HepG2 (cell line): ENCODE measurements around the gene FAM117B. TPM values are rescaled to one million over a fixed set of nuclear protein-coding genes. Genes with fewer than 3 reads are reported as not detected.
A peak's percentile ranks its signal among the peaks of the same experiment; 100 is the strongest.

Source experiments
- ATAC-seq: fragments of 200-7000 bp; cut with Tn5 transposase; 3 replicates; pipeline ENCODE4 v1.9.1; 2020; ENCODE audit warnings: mild to moderate bottlenecking, moderate library complexity
- BruUV-seq: library from RNA; stranded (reverse); fragments of 400-500 nt; replicated peaks from 2 replicates; lab custom pipeline; 2021; lab: Mats Ljungman, UMichigan
- CTCF ChIA-PET: fragments of 300-600 bp; formaldehyde crosslinking; extraction: SDS; loops from one replicate; lab custom pipeline; 2021; ENCODE audit warnings: low total read pairs, inconsistent platforms, low intra/inter-chr PET ratio; lab: Yijun Ruan, JAX
- POLR2A ChIA-PET: fragments of 350-600 bp; sonication (Branson Sonifier 250); formaldehyde crosslinking; loops from one replicate; lab custom pipeline; 2020; ENCODE audit warnings: antibody characterized with exemption, inconsistent platforms; lab: Yijun Ruan, JAX
- DNase-seq: peaks from one replicate; pipeline ENCODE4 v3.0.0-alpha.2; 2015; ENCODE audit warnings: low spot score
- FAIRE-seq: peaks from 3 replicates; lab custom pipeline; 2011; peaks lifted over from hg19 to GRCh38; lab: Jason Lieb, UNC
- H2AFZ ChIP-seq: one replicate; pipeline ENCODE4 v1.6.1; 2011; ENCODE audit warnings: low read length, inconsistent platforms
- H3K27ac ChIP-seq: fragments of 300-600 bp; 3 replicates; pipeline ENCODE4 v1.8.0; 2011; ENCODE audit warnings: mixed run types, mild to moderate bottlenecking, mixed read lengths, low read length, inconsistent platforms; ENCODE audit not compliant: insufficient read depth; ENCODE audit errors: extremely low read length
- H3K27me3 ChIP-seq, 2 experiments: fragments of 200-600 bp in 1 of 2; 2 replicates in 1 of 2; 3 replicates in 1 of 2; pipeline versions ENCODE4 v1.6.0 to v1.8.0; 2011; ENCODE audit warnings: low read length in 2 of 2, mild to moderate bottlenecking in 2 of 2, moderate library complexity in 2 of 2, inconsistent platforms in 1 of 2; ENCODE audit not compliant: insufficient read depth in 2 of 2, control insufficient read depth in 1 of 2
- H3K36me3 ChIP-seq, 2 experiments: fragments of 200-600 bp in 1 of 2; replicated peaks in 1 of 2; 2 replicates in 1 of 2; 3 replicates in 1 of 2; pipeline versions ENCODE4 v1.5.1 to v1.8.0; 2011; ENCODE audit warnings: low read length in 2 of 2, inconsistent platforms in 1 of 2; ENCODE audit not compliant: insufficient read depth in 2 of 2, control insufficient read depth in 1 of 2
- H3K4me1 ChIP-seq: 2 replicates; pipeline ENCODE4 v1.5.1; 2012; ENCODE audit warnings: low read length, inconsistent platforms; ENCODE audit not compliant: insufficient read depth
- H3K4me2 ChIP-seq: 2 replicates; pipeline ENCODE4 v1.6.0; 2011; ENCODE audit warnings: low read depth, low read length, inconsistent platforms
- H3K4me3 ChIP-seq, 3 experiments: fragments of 200-600 bp in 1 of 3; sonication (generic), shearing (Covaris generic) in 1 of 3; replicated peaks in 1 of 3; 2 replicates each; pipeline ENCODE4 v1.5.1; 2011 to 2016; ENCODE audit warnings: low read length in 3 of 3, inconsistent platforms in 2 of 3, low read depth in 2 of 3, mild to moderate bottlenecking in 2 of 3, control low read depth in 1 of 3, mixed read lengths in 1 of 3; ENCODE audit not compliant: insufficient read depth in 1 of 3
- H3K79me2 ChIP-seq: one replicate; pipeline ENCODE4 v1.6.1; 2011; ENCODE audit warnings: low read length, inconsistent platforms; ENCODE audit not compliant: insufficient read depth
- H3K9ac ChIP-seq: 2 replicates; pipeline ENCODE4 v1.6.0; 2011; ENCODE audit warnings: mild to moderate bottlenecking, low read depth, low read length, inconsistent platforms; ENCODE audit not compliant: insufficient read depth
- H3K9me3 ChIP-seq: 2 replicates; pipeline ENCODE4 v1.5.1; 2012; ENCODE audit warnings: mild to moderate bottlenecking, low read length
- H4K20me1 ChIP-seq: 2 replicates; pipeline ENCODE4 v1.6.0; 2011; ENCODE audit warnings: inconsistent platforms, mild to moderate bottlenecking, low read length, moderate library complexity; ENCODE audit not compliant: insufficient read depth
- HOXA7 ChIP-seq: sonication (generic); formaldehyde crosslinking; IDR thresholded peaks from 2 replicates; pipeline ENCODE4 v1.8.1; 2022; ENCODE audit warnings: mild to moderate bottlenecking, missing genetic modification reagents, moderate library complexity
- MBD4 ChIP-seq: IDR thresholded peaks from 2 replicates; pipeline ENCODE4 v1.6.1; 2012; ENCODE audit warnings: low read length, inconsistent platforms, borderline replicate concordance
- MIXL1 ChIP-seq: IDR thresholded peaks from 2 replicates; pipeline ENCODE4 v1.6.1; 2016
- PHF5A ChIP-seq: IDR thresholded peaks from one replicate; pipeline ENCODE4 v1.6.1; 2018; ENCODE audit warnings: low read depth, missing genetic modification reagents; ENCODE audit not compliant: unreplicated experiment
- RARG ChIP-seq: sonication (generic); formaldehyde crosslinking; IDR thresholded peaks from 2 replicates; pipeline ENCODE4 v1.4.0; 2020; ENCODE audit warnings: low read depth, mild to moderate bottlenecking, missing genetic modification reagents
- SIN3B ChIP-seq: fragments of 150-350 bp; IDR thresholded peaks from 2 replicates; pipeline ENCODE4 v1.6.1; 2014; ENCODE audit warnings: low read length
- TCF7L2 ChIP-seq: IDR thresholded peaks from 2 replicates; pipeline ENCODE4 v1.6.1; 2011; ENCODE audit warnings: mild to moderate bottlenecking, low read depth, low read length, moderate library complexity
- ZFP37 ChIP-seq: sonication (generic); formaldehyde crosslinking; IDR thresholded peaks from 2 replicates; pipeline ENCODE4 v1.4.0; 2020; ENCODE audit warnings: missing genetic modification reagents, borderline replicate concordance
- ZNF230 ChIP-seq: sonication (generic); formaldehyde crosslinking; IDR thresholded peaks from 2 replicates; pipeline ENCODE4 v1.4.0; 2020; ENCODE audit warnings: mild to moderate bottlenecking, missing genetic modification reagents
- ZNF263 ChIP-seq: sonication (generic); formaldehyde crosslinking; IDR thresholded peaks from 2 replicates; pipeline ENCODE4 v1.4.0; 2020; ENCODE audit warnings: missing genetic modification reagents
- ZNF383 ChIP-seq: sonication (generic); formaldehyde crosslinking; IDR thresholded peaks from 2 replicates; pipeline ENCODE4 v1.4.0; 2020; ENCODE audit warnings: missing genetic modification reagents, mild to moderate bottlenecking, borderline replicate concordance
- ZNF672 ChIP-seq: sonication (generic); formaldehyde crosslinking; IDR thresholded peaks from 2 replicates; pipeline ENCODE4 v1.8.1; 2022; ENCODE audit warnings: missing genetic modification reagents
- WGBS: methylation state at CpG from one replicate; pipeline ENCODE4 v1.1.6; 2017; ENCODE audit warnings: low lambda C conversion rate; 5-methylcytosine and 5-hydroxymethylcytosine counted together
- in situ Hi-C: cut with HindIII; loops from 2 replicates; pipeline ENCODE4 v1.10.0; 2017; ENCODE audit warnings: low pct_unique_long_range_greater_than_20kb; ENCODE audit not compliant: extremely low pct_ligation_motif_present
- intact Hi-C: fragments of 100-400 bp; cut with micrococcal nuclease; formaldehyde crosslinking; loops from one replicate; pipeline ENCODE4 v1.10.0; 2022; ENCODE audit not compliant: unreplicated experiment
- polyA plus RNA-seq, 8 experiments: library from polyadenylated mRNA; depleted of rRNA in 3 of 8; stranded (reverse) in 7 of 8; unstranded in 1 of 8; fragments of >200 nt; fragmentation: Illumina TruSeq in 4 of 8; extraction: Trizol in 4 of 8; gene quantifications; 2 replicates each; pipeline versions ENCODE4 v1.2.1 to v1.2.3, GENCODE V29; 2011 to 2016; ENCODE audit warnings: low read depth in 4 of 8, missing spikeins in 1 of 8, mixed read lengths in 1 of 8; ENCODE audit not compliant: insufficient read depth in 1 of 8
- total RNA-seq, 5 experiments: library from RNA; depleted of rRNA; stranded (reverse); fragments of >200 nt; fragmentation: Illumina TruSeq; extraction: Trizol; gene quantifications; 2 replicates each; pipeline ENCODE4 v1.2.3, GENCODE V29; 2016; ENCODE audit warnings: low read depth in 1 of 5
- TF ChIP-seq, protein P1 (sequence below): sonication (generic); formaldehyde crosslinking; conservative IDR thresholded peaks from 2 replicates; pipeline ENCODE4 v1.8.0; 2022; ENCODE audit warnings: mild to moderate bottlenecking, moderate library complexity, missing genetic modification reagents
- TF ChIP-seq, protein P2 (sequence below), 2 experiments: fragments of 450-650 bp in 1 of 2; sonication (generic) in 1 of 2; formaldehyde crosslinking; IDR thresholded peaks; 2 replicates each; pipeline versions ENCODE4 v1.5.0 to v1.8.0; 2020 to 2022; ENCODE audit warnings: mild to moderate bottlenecking in 1 of 2, missing genetic modification reagents in 1 of 2
- TF ChIP-seq, protein P3 (sequence below): sonication (generic); formaldehyde crosslinking; IDR thresholded peaks from 2 replicates; pipeline ENCODE4 v1.9.0; 2021; ENCODE audit warnings: missing genetic modification reagents, mild to moderate bottlenecking, borderline replicate concordance
- TF ChIP-seq, protein P4 (sequence below): sonication (generic); formaldehyde crosslinking; IDR thresholded peaks from 2 replicates; pipeline ENCODE4 v1.5.0; 2020; ENCODE audit warnings: mild to moderate bottlenecking, missing genetic modification reagents, moderate library complexity

The FAM117B gene
- total and polyA plus RNA-seq, 2 of the 13 experiments (the other 11 are each of a cell fraction or from before 2014, with no cell fraction given), result 5.8 to 11.0 TPM

DNA sequence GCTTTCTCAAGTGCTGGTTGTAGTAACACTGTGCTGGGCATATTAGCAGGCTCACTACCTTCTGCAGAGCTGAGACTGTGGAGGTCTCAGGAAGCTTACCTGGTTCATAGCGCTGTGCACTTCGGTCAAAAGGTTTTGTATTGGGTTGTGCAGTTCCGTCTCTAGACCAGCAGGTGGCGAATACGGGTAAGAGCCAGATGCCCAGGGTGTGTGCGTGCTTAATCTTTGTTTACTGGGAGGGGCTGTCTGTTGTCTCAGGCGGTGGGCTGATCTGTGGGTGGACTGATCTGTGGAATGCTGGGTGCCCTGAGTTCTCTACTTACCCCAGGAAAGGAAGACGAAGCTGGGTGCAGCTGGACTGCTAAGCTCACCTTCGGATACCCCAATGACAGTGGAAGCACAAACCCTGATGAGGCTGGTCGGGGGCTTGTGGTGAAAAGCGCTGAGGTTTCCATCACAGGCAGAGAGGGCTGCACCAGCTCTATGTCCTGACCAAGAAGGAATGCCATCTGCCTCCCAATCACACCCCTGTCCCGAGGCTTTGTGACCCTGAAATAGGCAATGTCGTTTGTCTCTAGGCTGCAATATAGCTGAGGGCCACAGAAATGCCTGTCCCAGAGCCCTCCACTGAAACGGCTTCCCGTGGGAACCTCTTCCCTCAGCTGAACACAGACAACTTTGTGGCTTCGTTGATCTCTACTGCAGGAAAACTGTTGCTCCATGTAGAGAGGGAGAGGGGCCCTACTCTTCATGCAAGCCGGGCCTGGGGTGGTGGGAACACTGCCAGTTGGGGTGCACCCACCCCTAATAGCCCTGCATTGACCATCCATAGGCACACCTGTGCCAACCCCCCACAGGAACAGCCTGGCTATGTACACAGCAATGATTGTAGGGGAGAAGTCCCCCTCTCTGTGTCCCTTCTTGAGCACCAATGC is 45.9 kb upstream of the FAM117B start:
- 2% methylated on average over 14 of the region's 17 CpGs for WGBS
- H3K4me2 ChIP-seq, result peak overlapping the region; percentile 99
- no peak overlapping the region for H3K27ac ChIP-seq
- peak; percentile 90 for FAIRE-seq
- ChIA-PET POLR2A (interaction anchor here (1.6 to 2.8 kb wide), 2 partner anchors 13 to 47 kb away, joined by 5 to 16 read pairs; partner anchors contain the start of gene FAM117B), CTCF (interaction anchor here (0.6 to 1.5 kb wide), 4 partner anchors 15 to 533 kb away, joined by 3 to 5 read pairs (median 4); partner anchors contain the start of genes FAM117B and ICA1L)
- peak overlapping the region; percentile 33; the same call in 1 of the 2 replicates for H3K9ac ChIP-seq
- in situ Hi-C loops, result loop anchor here (5.0 to 25.0 kb wide), 3 partner anchors 283 to 1223 kb away; partner anchors contain the start of gene ICA1L
- no peaks in the 10 kb centered on the region for H3K79me2 ChIP-seq
- peak; percentile 92 for ATAC-seq
- H3K36me3 ChIP-seq, result no peaks in the 10 kb centered on the region
- H3K4me3 ChIP-seq, result peak overlapping the region; percentile 44 to 71 (median 54)
- intact Hi-C loops, result loop anchor here (1.0 to 10.0 kb wide), 6 partner anchors 46 to 533 kb away; partner anchors contain the start of gene FAM117B
- H2AFZ ChIP-seq, result peak overlapping the region; percentile 92
- H3K27me3 ChIP-seq, result no peaks in the 10 kb centered on the region
- no peaks in the 10 kb centered on the region for H4K20me1 ChIP-seq
- peaks cover 20% of the 10 kb centered on the region for H3K4me1 ChIP-seq
- peaks cover 8% of the 10 kb centered on the region; the same call in 1 of the 2 replicates for H3K9me3 ChIP-seq
- no TSS peak for BruUV-seq
- peak; percentile 89 for DNase-seq
- no peak for TF ChIP-seq HOXA7 (CRISPR knock-in tag)
- peak; percentile 80 for TF ChIP-seq PHF5A (CRISPR knock-in tag)
- TF ChIP-seq, protein P1, sequence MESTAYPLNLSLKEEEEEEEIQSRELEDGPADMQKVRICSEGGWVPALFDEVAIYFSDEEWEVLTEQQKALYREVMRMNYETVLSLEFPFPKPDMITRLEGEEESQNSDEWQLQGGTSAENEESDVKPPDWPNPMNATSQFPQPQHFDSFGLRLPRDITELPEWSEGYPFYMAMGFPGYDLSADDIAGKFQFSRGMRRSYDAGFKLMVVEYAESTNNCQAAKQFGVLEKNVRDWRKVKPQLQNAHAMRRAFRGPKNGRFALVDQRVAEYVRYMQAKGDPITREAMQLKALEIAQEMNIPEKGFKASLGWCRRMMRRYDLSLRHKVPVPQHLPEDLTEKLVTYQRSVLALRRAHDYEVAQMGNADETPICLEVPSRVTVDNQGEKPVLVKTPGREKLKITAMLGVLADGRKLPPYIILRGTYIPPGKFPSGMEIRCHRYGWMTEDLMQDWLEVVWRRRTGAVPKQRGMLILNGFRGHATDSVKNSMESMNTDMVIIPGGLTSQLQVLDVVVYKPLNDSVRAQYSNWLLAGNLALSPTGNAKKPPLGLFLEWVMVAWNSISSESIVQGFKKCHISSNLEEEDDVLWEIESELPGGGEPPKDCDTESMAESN, result no peak
- no peak for TF ChIP-seq ZNF263 (CRISPR knock-in tag)
- no peak for TF ChIP-seq ZNF672
- TF ChIP-seq, protein P2, sequence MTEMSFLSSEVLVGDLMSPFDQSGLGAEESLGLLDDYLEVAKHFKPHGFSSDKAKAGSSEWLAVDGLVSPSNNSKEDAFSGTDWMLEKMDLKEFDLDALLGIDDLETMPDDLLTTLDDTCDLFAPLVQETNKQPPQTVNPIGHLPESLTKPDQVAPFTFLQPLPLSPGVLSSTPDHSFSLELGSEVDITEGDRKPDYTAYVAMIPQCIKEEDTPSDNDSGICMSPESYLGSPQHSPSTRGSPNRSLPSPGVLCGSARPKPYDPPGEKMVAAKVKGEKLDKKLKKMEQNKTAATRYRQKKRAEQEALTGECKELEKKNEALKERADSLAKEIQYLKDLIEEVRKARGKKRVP (CRISPR knock-in tag; IDR thresholded peaks at IDR 0.05), result no peak
- TF ChIP-seq, protein P3, sequence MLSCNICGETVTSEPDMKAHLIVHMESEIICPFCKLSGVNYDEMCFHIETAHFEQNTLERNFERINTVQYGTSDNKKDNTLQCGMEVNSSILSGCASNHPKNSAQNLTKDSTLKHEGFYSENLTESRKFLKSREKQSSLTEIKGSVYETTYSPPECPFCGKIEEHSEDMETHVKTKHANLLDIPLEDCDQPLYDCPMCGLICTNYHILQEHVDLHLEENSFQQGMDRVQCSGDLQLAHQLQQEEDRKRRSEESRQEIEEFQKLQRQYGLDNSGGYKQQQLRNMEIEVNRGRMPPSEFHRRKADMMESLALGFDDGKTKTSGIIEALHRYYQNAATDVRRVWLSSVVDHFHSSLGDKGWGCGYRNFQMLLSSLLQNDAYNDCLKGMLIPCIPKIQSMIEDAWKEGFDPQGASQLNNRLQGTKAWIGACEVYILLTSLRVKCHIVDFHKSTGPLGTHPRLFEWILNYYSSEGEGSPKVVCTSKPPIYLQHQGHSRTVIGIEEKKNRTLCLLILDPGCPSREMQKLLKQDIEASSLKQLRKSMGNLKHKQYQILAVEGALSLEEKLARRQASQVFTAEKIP, result no peak
- TF ChIP-seq ZNF230 (CRISPR knock-in tag), result peak; percentile 98
- TF ChIP-seq TCF7L2, result no peak
- no peak for TF ChIP-seq SIN3B
- no peak for TF ChIP-seq ZFP37
- no peak for TF ChIP-seq MBD4
- TF ChIP-seq RARG (CRISPR knock-in tag), result no peak
- TF ChIP-seq, protein P4, sequence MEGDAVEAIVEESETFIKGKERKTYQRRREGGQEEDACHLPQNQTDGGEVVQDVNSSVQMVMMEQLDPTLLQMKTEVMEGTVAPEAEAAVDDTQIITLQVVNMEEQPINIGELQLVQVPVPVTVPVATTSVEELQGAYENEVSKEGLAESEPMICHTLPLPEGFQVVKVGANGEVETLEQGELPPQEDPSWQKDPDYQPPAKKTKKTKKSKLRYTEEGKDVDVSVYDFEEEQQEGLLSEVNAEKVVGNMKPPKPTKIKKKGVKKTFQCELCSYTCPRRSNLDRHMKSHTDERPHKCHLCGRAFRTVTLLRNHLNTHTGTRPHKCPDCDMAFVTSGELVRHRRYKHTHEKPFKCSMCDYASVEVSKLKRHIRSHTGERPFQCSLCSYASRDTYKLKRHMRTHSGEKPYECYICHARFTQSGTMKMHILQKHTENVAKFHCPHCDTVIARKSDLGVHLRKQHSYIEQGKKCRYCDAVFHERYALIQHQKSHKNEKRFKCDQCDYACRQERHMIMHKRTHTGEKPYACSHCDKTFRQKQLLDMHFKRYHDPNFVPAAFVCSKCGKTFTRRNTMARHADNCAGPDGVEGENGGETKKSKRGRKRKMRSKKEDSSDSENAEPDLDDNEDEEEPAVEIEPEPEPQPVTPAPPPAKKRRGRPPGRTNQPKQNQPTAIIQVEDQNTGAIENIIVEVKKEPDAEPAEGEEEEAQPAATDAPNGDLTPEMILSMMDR (CRISPR knock-in tag), result peak; percentile 99
- peak; percentile 75; the same call in 1 of the 2 replicates for TF ChIP-seq MIXL1
- no peak for TF ChIP-seq ZNF383 (CRISPR knock-in tag)
